Tibial nerve (tissue), 4 donors: ENCODE data around the gene RILPL2.

Experiments used
- CTCF ChIP-seq, 5 experiments: fragments of 200-600 bp in 3 of 5; fragments of 450-650 bp in 2 of 5; sonication (generic) in 3 of 5; IDR thresholded peaks; one replicate each; pipeline ENCODE4 v1.5.1; 2016 to 2019; ENCODE audit warnings: antibody characterized with exemption in 5 of 5, mild to moderate bottlenecking in 3 of 5, moderate library complexity in 2 of 5
- EP300 ChIP-seq, 2 donors: sonication (generic); formaldehyde crosslinking; IDR thresholded peaks; one replicate each; pipeline ENCODE4 v1.6.1; 2017; ENCODE audit warnings: antibody characterized with exemption in 2 of 2, mild to moderate bottlenecking in 1 of 2
- POLR2A ChIP-seq, 2 donors: fragments of 450-650 bp; IDR thresholded peaks; one replicate each; pipeline ENCODE4 v1.6.1; 2017; ENCODE audit warnings: antibody characterized with exemption in 2 of 2, mild to moderate bottlenecking in 2 of 2, moderate library complexity in 2 of 2

DNA sequence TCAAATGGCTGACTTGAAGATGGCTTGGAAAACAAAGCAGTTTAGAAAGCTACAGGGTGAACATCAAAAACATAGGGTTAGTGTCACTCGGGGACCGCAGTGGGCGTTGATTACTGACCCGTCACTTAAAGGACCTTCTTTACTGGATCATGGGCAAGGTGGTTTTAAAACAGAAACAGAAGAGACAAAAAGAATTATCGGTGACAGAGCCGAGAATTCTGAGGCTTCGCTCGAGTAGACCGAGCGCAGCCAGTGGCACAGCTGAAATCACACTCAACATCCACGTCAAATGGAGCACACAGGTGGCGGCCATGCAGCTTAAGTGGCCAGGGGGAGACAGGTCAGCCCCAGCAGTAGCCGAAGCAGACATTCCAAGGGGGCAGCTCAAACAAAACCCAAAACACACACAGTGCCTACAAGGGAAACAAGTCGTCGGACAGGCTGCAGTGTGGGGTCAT is 38.8 kb upstream of the RILPL2 start:
- TF ChIP-seq CTCF (IDR thresholded peaks at IDR 0.05) (no peak), POLR2A (IDR thresholded peaks at IDR 0.05) (no peak), EP300 (IDR thresholded peaks at IDR 0.05) (no peak)
